ENCODE measurements around the gene IL33. TPM values are rescaled to one million over a fixed set of nuclear protein-coding genes. Genes with fewer than 3 reads are reported as not detected.

IL33 gene
- total and polyA plus RNA-seq, 2 of the 4 experiments (the other 2 are of a cell fraction) = not detected

DNA sequence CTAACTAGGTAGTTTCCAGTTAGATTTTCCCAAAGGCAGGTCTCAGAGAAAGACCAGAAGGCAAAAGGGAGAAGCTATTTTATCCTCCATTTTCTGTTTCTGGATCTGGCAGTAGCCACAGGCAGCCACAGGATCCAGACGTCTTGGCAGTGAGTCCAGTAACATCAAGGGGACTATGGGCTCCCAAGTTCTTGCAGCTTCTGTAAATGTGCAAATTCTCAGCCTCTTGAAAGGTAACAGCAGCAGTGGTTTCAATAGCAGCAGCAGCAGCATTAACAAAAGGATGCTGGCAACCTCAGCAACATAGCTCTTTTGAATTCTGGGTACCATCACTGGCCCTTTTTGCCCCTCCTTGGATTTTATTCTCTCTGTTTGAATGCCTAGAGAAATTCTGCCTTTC is 27.1 kb upstream of the IL33 start:
- H3K18ac ChIP-seq (ENCODE audit: low read depth, low read length) = no peak overlapping the region
- no peak overlapping the region for H2AFZ ChIP-seq (replicated peaks; ENCODE audit: low read length, poor library complexity)
- H4K20me1 ChIP-seq (ENCODE audit: insufficient read depth, low read length) = no peaks in the 10 kb centered on the region
- no peak overlapping the region for H4K5ac ChIP-seq (ENCODE audit: low read depth, low read length)
- 0 out of 2 replicates have a peak, but pooled peaks cover 2% of the 10 kb centered on the region for H3K27me3 ChIP-seq (ENCODE audit: control insufficient read depth, insufficient read depth, low read length)
- H3K9me1 ChIP-seq (ENCODE audit: insufficient read depth, low read length) = no peaks in the 10 kb centered on the region
- dilution Hi-C loops (cut with HindIII; ENCODE audit: low sequenced_read_pairs, unreplicated experiment) (no loop called here), intact Hi-C loops (cut with micrococcal nuclease) (no loop called here), in situ Hi-C loops (cut with MboI; ENCODE audit: low sequenced_read_pairs) (no loop called here)
- no peak for TF ChIP-seq MXI1 (IDR thresholded peaks at IDR 0.05; ENCODE audit: borderline replicate concordance, low read depth, low read length)
- no peak for DNase-seq
- H3K9ac ChIP-seq (ENCODE audit: low read depth, low read length) = no peak overlapping the region
- no peak overlapping the region for H4K8ac ChIP-seq (ENCODE audit: low read depth in 2 of 2, low read length in 2 of 2)
- H2BK20ac ChIP-seq (ENCODE audit: low read depth, low read length) = no peak overlapping the region
- H3K56ac ChIP-seq (ENCODE audit: extremely low read depth, insufficient read depth, low read length) = no peak overlapping the region
- H3K9me3 ChIP-seq (ENCODE audit: control insufficient read depth, insufficient read depth, low read length) = no peaks in the 10 kb centered on the region
- no peak overlapping the region for H2BK5ac ChIP-seq (ENCODE audit: low read depth, low read length, poor library complexity, severe bottlenecking)
- CTCF ChIA-PET = no interaction called here
- no peak overlapping the region for H2BK15ac ChIP-seq (ENCODE audit: low read depth, low read length)
- H3K4ac ChIP-seq (ENCODE audit: low read depth, low read length) = no peak overlapping the region
- no peaks in the 10 kb centered on the region for H3K36me3 ChIP-seq (ENCODE audit: control insufficient read depth, insufficient read depth, low read length)
- no peak for ATAC-seq (ENCODE audit: low read depth)
- no peak overlapping the region for H4K91ac ChIP-seq (ENCODE audit: insufficient read depth, low read depth, low read length)
- H2BK120ac ChIP-seq (ENCODE audit: low read depth, low read length) = no peak overlapping the region
- H2AK5ac ChIP-seq (ENCODE audit: low read depth, low read length) = no peak overlapping the region
- H3K23ac ChIP-seq (ENCODE audit: low read depth, low read length) = no peak overlapping the region
- WGBS, 2 experiments (ENCODE audit: extremely low coverage in 2 of 2, insufficient read length in 1 of 2) = 17% methylated on average over 1 of the region's 1 CpG; no CpG with 5 or more reads in 1 of the 2 experiments
- POLR2A ChIA-PET (ENCODE audit: unreplicated experiment) = no interaction called here
- H2AK9ac ChIP-seq (replicated peaks; ENCODE audit: low read depth, low read length, poor library complexity) = no peak overlapping the region
- no peak overlapping the region for H3K4me2 ChIP-seq (ENCODE audit: low read depth, low read length)
- H3K4me1 ChIP-seq (ENCODE audit: control insufficient read depth, insufficient read depth, low read length) = no peaks in the 10 kb centered on the region
- no TSS peak for BruUV-seq (replicated peaks)
- no peak overlapping the region for H3K14ac ChIP-seq (replicated peaks; ENCODE audit: low read depth, low read length)
- no peaks in the 10 kb centered on the region for H3K79me1 ChIP-seq (ENCODE audit: low read depth in 1 of 2, low read length in 2 of 2)
- H3K4me3 ChIP-seq (ENCODE audit: insufficient read depth, low read depth, low read length) = no peak overlapping the region
- H3K27ac ChIP-seq (ENCODE audit: insufficient read depth, low read length) = no peak overlapping the region

Data from IMR-90 (cell line).